Measurements from ENCODE around the gene SYNPO.

Gene SYNPO, protein sequence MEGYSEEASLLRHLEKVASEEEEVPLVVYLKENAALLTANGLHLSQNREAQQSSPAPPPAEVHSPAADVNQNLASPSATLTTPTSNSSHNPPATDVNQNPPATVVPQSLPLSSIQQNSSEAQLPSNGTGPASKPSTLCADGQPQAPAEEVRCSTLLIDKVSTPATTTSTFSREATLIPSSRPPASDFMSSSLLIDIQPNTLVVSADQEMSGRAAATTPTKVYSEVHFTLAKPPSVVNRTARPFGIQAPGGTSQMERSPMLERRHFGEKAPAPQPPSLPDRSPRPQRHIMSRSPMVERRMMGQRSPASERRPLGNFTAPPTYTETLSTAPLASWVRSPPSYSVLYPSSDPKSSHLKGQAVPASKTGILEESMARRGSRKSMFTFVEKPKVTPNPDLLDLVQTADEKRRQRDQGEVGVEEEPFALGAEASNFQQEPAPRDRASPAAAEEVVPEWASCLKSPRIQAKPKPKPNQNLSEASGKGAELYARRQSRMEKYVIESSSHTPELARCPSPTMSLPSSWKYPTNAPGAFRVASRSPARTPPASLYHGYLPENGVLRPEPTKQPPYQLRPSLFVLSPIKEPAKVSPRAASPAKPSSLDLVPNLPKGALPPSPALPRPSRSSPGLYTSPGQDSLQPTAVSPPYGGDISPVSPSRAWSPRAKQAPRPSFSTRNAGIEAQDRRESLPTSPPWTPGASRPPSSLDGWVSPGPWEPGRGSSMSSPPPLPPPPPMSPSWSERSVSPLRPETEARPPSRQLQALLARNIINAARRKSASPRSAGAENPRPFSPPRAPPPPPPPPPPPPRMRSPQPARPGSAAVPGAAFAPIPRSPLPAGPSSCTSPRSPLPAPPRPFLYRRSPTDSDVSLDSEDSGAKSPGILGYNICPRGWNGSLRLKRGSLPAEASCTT

GRCh38 chr5:150640311-150641005, at the start of gene SYNPO:
Gene SYNPO, plus strand, starts transcription at chr5:150640660. Its CDS starts 7,616 bp downstream, at chr5:150648276.
- DNase-seq: no peak

- DNase-seq: no peak
These were observed 49.3 kb upstream of the SYNPO start for GRCh38 chr5:150590979-150591695.

DNA sequence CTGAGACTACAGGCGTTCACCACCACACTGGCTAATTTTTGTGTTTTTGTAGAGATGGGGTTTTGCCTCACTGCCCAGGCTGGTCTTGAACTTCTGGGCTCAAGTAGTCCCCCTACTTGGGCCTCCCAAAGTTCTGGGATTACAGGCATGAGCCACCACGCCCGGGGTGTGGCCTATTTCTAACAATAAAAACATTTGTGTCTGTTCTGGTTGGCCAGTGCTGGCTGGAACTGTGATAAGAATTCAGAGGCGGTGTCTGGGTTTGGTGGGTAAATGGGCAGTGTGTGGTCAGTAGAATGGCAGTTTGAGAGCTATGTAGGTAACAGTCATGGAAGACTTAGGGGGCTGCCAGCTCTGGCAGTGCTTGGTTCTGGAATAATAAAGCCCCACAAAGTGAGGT, 46.9 kb upstream of the SYNPO start:
- DNase-seq: no peak

GRCh38 chr5:150593996-150594395, 46.5 kb upstream of the SYNPO start:
- DNase-seq: no peak

DNA sequence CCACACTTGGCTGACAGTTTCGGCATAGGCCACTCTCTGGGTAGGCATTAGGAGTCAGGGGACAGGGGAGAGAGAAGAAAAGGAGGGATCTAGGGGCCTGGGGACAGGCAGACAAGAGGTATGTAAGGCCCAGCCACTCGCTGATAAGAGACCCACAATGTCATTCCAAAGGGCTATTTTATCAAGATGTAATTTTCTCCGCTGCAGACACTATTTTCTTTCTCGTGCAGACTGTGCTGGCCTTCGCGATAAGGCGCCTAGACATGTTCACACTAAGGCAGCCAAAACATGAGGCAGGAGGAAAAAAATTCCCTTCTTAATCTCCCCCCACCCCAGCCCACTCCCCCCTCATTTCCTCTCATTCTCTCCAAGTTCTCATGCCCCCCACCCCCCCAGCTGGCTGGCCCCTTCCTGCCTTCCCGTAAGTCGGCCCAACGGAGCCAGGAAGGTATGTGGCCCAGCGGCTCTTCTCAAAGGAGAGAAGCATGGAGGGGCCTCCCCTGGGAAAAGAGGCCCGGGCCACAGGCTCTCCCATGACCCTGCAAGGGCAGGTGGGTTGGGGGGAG, 44.9 kb upstream of the SYNPO start:
- no peak for DNase-seq

DNA sequence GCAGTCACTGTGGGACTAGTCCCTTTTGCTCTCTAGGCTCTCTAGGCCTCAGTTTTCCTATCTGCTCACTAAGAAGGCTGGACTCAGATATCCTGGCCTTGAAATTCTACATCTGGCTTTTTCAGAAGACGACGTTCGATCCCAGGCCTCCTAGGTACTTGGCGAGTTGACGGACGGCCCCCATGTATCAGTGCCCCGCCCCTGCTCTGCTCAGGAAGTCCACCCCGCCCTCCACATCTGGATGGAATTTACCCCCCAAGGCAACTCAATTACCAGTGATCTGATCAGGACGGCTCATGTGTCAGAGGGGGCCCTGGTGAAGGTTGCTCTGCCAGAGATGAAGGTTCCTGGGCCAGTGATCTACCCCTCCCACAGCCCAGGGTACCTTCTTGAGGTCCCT, 44.1 kb upstream of the SYNPO start:
- no peak for DNase-seq

GRCh38 chr5:150596826-150597225, 43.6 kb upstream of the SYNPO start:
- no peak for DNase-seq

- DNase-seq: no peak
These were observed 42.5 kb upstream of the SYNPO start for GRCh38 chr5:150598006-150598405.

DNA sequence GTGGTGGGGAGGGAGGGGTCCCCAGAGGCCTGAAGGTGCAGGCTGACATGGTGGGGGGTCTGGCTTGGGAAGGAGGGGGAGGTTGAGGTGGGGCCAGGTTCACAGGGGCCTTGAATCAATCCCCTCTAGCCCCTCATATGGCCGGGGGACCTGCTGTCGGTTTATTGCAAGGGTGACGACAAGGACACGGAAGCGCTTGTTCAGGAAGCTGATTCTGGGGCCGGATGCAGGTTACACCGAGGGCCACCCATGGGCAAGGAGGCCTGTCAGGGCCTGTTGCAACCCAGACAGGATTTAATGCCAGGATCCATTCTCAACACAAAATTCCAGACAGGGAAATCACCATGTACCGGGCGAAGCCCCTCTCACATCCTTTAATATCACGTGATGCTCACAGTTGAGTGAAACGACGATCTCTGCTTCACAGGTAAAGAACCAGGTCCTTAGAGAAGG, 41.6 kb upstream of the SYNPO start:
- no peak for DNase-seq

- no peak for DNase-seq
These were observed 41.2 kb upstream of the SYNPO start for GRCh38 chr5:150599281-150599680.

GRCh38 chr5:150599917-150600511, 40.4 kb upstream of the SYNPO start:
- DNase-seq: no peak

DNA sequence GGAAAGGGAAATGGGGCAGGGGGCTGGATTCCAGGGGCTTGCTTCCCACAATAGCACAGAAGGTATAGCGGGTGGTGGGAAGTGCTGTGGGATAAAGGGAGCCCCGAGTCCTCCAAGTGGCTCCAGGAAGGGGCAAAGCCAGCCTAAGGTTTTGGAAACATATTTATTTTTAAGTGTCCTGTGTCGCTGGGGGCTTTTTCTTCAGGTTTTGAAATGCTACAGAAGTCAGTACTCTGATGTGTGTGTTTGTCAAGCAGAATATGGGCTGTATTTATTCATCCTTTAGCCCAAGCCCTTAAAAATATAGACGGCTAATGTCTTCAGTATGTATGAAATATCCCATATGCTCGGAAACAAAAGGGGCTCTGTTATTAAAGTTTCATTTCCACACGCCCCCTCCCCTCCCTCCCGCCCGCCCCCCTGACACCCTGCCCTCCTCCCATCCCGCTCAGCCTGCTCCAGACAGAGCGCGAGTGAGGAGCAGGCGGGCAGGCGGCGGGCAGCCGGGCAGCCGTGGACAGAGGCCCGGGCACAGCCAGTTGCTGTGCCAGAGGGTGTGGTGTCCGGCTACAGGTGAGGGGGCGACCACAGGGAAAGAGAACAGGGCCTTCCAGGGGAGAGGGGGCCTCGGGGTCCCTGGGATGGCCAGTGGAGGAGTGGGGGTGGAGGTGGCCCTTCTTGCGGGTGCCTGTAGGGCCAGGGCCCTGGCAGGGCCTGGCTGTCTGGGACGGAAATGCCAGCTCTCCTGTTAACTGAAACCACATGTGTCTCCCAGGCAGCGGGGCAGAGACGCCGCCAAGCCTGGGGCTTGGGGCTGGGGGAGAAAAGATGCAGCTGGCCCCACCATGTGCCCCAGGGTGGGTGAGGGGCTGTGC, 39.6 kb upstream of the SYNPO start:
- DNase-seq: no peak

DNA sequence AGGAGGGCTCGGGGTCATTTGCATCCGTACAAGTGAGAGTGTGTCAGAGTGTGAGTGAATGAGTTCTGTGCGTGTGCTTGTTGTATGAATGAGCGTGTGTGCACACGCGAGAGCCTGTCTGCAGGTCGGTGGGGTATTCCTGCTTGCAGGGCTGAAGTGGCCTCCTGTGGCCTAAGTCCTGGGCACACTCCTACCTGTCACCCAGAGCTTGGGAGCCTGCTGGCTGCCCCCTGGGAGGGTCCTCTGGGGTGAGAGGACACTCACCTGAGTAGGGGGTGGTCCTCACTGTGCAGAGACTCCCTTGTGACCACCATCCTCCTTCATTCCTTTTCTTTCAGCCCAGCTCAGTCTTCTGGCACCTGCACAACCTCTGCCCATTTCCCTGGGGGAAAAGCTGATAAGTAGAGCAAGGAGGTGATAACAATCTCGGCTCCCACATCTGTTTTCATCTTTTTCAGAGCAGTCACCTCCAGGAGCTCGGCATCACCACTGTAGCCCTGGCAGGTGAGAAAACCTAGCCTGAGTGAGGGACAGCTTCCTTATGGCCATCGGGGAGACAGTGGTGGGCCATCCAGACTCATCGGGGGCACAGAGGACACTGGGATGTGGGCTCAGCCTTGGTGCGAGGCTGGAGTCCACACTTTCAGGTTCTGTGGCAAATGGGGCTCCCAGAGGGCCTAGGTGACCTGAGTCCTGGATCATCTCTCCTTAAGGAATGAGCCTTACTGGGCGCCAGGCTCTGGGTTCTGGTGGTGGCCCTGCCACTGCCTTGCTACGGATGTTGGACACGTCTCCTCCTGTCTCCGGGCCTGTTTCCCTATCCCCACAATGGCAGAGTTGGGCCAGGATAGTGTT, 38.7 kb upstream of the SYNPO start:
- no peak for DNase-seq

DNA sequence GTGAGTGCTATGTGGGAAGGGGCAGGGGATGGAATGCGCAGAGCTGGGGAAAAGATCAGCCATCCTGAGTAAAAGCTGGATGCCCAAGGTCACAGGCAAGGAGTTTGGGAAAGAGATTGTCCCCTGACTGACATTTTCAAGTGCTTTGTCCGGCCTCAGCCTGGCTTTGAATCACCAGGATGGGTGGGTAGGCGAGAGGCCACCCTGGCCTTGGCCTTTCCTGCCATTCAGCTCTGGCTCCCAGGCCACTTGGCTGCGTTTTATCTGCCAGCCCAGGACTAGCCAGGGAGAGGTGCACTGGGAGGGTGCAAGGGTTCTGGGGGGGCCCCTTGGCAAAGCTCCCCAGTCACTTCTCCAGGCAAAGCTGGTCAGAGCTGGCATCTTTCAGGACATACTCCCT, 37.4 kb upstream of the SYNPO start:
- DNase-seq: no peak

GRCh38 chr5:150603491-150603890, 37.0 kb upstream of the SYNPO start:
- no peak for DNase-seq

- DNase-seq: no peak
These were observed 36.5 kb upstream of the SYNPO start for GRCh38 chr5:150604010-150604409.

- DNase-seq: no peak
These were observed 35.5 kb upstream of the SYNPO start for GRCh38 chr5:150604894-150605440.

GRCh38 chr5:150605546-150605945, 34.9 kb upstream of the SYNPO start:
- no peak for DNase-seq

- DNase-seq: no peak
These were observed 34.0 kb upstream of the SYNPO start for GRCh38 chr5:150606476-150606875.

Measured in activated CD4-positive, alpha-beta T cell treated with anti-CD3 and anti-CD28 coated beads, Interleukin-2, amount 50 U/mL, for 16 hours (primary cell).